GM12892 (cell line): ENCODE measurements around the gene METAP2.

Experiments
- POLR2AphosphoS5 ChIP-seq: IDR thresholded peaks from 2 replicates; pipeline ENCODE4 v1.6.1; 2011; ENCODE audit warnings: low read depth, low read length, control low read depth
- TAF1 ChIP-seq: IDR thresholded peaks from 2 replicates; pipeline ENCODE4 v1.6.1; 2011; ENCODE audit warnings: low read depth, mild to moderate bottlenecking, control low read depth, low read length, borderline replicate concordance

- TF ChIP-seq TAF1 (peak; percentile 99), POLR2AphosphoS5 (peak; percentile 99)
Measured at GRCh38 chr12:95473884-95474659, at the start of gene METAP2.
